Endothelial cell of umbilical vein (primary cell): Measurements from ENCODE around the gene MYO1B. TPM values are rescaled to one million over a fixed set of nuclear protein-coding genes. Genes with fewer than 3 reads are reported as not detected.

Source experiments
- BruUV-seq: library from RNA; stranded (reverse); fragments of 400-500 nt; replicated peaks from 2 replicates; lab custom pipeline; 2021; lab: Mats Ljungman, UMichigan
- CTCF ChIA-PET: fragments of 300-600, 350-600 bp; sonication (Branson Sonifier 250); formaldehyde crosslinking; loops from one replicate; lab custom pipeline; 2021; ENCODE audit warnings: antibody characterized with exemption, inconsistent platforms; lab: Charles Lee
- POLR2A ChIA-PET: fragments of 300-600, 350-600 bp; sonication (Branson Sonifier 250); formaldehyde crosslinking; loops from one replicate; lab custom pipeline; 2021; ENCODE audit warnings: antibody characterized with exemption, inconsistent platforms; lab: Charles Lee
- DNase-seq: peaks from one replicate; pipeline ENCODE4 v3.0.0-alpha.2; 2011; ENCODE audit warnings: low read depth, low spot score
- FAIRE-seq: peaks from 2 replicates; lab custom pipeline; 2011; peaks lifted over from hg19 to GRCh38; lab: Jason Lieb, UNC
- H2AFZ ChIP-seq: 2 replicates; pipeline ENCODE4 v1.6.0; 2012; ENCODE audit warnings: low read depth, low read length, control low read depth, inconsistent platforms
- H3K27ac ChIP-seq: 2 replicates; pipeline ENCODE4 v1.5.1; 2011; ENCODE audit warnings: low read depth, mild to moderate bottlenecking, control low read depth, low read length, moderate library complexity; ENCODE audit not compliant: insufficient read depth
- H3K27me3 ChIP-seq, 2 experiments: 2 replicates each; pipeline versions ENCODE4 v1.6.0 to v1.6.1; 2011; ENCODE audit warnings: low read length in 2 of 2, mixed read lengths in 1 of 2; ENCODE audit not compliant: control insufficient read depth in 2 of 2, insufficient read depth in 2 of 2
- H3K36me3 ChIP-seq, 2 experiments: 2 replicates in 1 of 2; 3 replicates in 1 of 2; pipeline ENCODE4 v1.5.1; 2011; ENCODE audit warnings: low read length in 2 of 2, mild to moderate bottlenecking in 1 of 2, moderate library complexity in 1 of 2; ENCODE audit not compliant: control insufficient read depth in 2 of 2, insufficient read depth in 2 of 2; ENCODE audit errors: extremely low read depth in 1 of 2
- H3K4me1 ChIP-seq: 3 replicates; pipeline ENCODE4 v1.5.1; 2011; ENCODE audit warnings: mild to moderate bottlenecking, low read length; ENCODE audit not compliant: control insufficient read depth, insufficient read depth; ENCODE audit errors: extremely low read depth
- H3K4me2 ChIP-seq: 2 replicates; pipeline ENCODE4 v1.6.1; 2011; ENCODE audit warnings: low read length, control low read depth, mixed read lengths; ENCODE audit not compliant: insufficient read depth
- H3K4me3 ChIP-seq, 3 experiments: fragments of 200-600 bp in 1 of 3; sonication (generic), shearing (Covaris generic) in 1 of 3; replicated peaks in 1 of 3; 2 replicates each; pipeline ENCODE4 v1.5.1; 2011 to 2016; ENCODE audit warnings: control low read depth in 3 of 3, low read length in 3 of 3, mild to moderate bottlenecking in 2 of 3, inconsistent platforms in 1 of 3, low read depth in 1 of 3, moderate library complexity in 1 of 3; ENCODE audit not compliant: insufficient read depth in 1 of 3
- H3K79me2 ChIP-seq: 2 replicates; pipeline ENCODE4 v1.6.0; 2012; ENCODE audit warnings: low read length, inconsistent platforms; ENCODE audit not compliant: control insufficient read depth, insufficient read depth
- H3K9ac ChIP-seq: replicated peaks from 2 replicates; pipeline ENCODE3; 2011; ENCODE audit warnings: low read length, control low read depth; ENCODE audit not compliant: insufficient read depth; ENCODE audit errors: extremely low read depth
- H3K9me1 ChIP-seq: replicated peaks from 3 replicates; pipeline ENCODE4 v1.6.0; 2011; ENCODE audit warnings: mild to moderate bottlenecking, low read length; ENCODE audit not compliant: control insufficient read depth, insufficient read depth; ENCODE audit errors: extremely low read depth
- H3K9me3 ChIP-seq: replicated peaks from 2 replicates; pipeline ENCODE4 v1.5.1; 2012; ENCODE audit warnings: low read length, inconsistent platforms; ENCODE audit not compliant: control insufficient read depth, insufficient read depth
- H4K20me1 ChIP-seq: replicated peaks from 2 replicates; pipeline ENCODE3; 2011; ENCODE audit warnings: mild to moderate bottlenecking, low read length; ENCODE audit not compliant: control insufficient read depth, insufficient read depth; ENCODE audit errors: extremely low read depth
- EZH2 ChIP-seq: IDR thresholded peaks from 2 replicates; pipeline ENCODE4 v1.6.1; 2012; ENCODE audit warnings: borderline replicate concordance, low read depth, mild to moderate bottlenecking, moderate library complexity, low read length, inconsistent platforms; ENCODE audit not compliant: severe bottlenecking
- FOS ChIP-seq: IDR thresholded peaks from 2 replicates; pipeline ENCODE4 v1.6.1; 2011; ENCODE audit warnings: mild to moderate bottlenecking, low read length, moderate library complexity, borderline replicate concordance; ENCODE audit not compliant: insufficient read depth
- GATA2 ChIP-seq: IDR thresholded peaks from 2 replicates; pipeline ENCODE4 v1.7.0; 2011; ENCODE audit warnings: low read depth, mild to moderate bottlenecking, moderate library complexity, mixed read lengths, low read length; ENCODE audit not compliant: insufficient read length, insufficient read depth
- JUN ChIP-seq: IDR thresholded peaks from 2 replicates; pipeline ENCODE4 v1.6.1; 2011; ENCODE audit warnings: borderline replicate concordance, low read depth; ENCODE audit not compliant: insufficient read length, insufficient read depth
- MYC ChIP-seq: IDR thresholded peaks from one replicate; pipeline ENCODE4 v1.6.1; 2011; ENCODE audit warnings: mild to moderate bottlenecking, low read depth, low read length
- POLR2A ChIP-seq: IDR thresholded peaks from 2 replicates; pipeline ENCODE4 v1.6.1; 2012; ENCODE audit warnings: low read depth, mild to moderate bottlenecking, control low read depth, low read length
- POLR2AphosphoS5 ChIP-seq: IDR thresholded peaks from 2 replicates; pipeline ENCODE4 v1.6.1; 2012; ENCODE audit warnings: low read depth, mild to moderate bottlenecking, control low read depth, low read length, moderate library complexity; ENCODE audit not compliant: insufficient read depth
- dilution Hi-C: fragments of 300-500 bp; cut with MboI; formaldehyde crosslinking; loops from one replicate; pipeline ENCODE4 v1.15.0; 2019; ENCODE audit warnings: low sequenced_read_pairs; ENCODE audit not compliant: extremely low pct_ligation_motif_present
- intact Hi-C: fragments of 100-400 bp; cut with micrococcal nuclease; formaldehyde crosslinking; loops from one replicate; pipeline ENCODE4 v1.10.0; 2022
- polyA plus RNA-seq, 4 experiments: library from polyadenylated mRNA; depleted of rRNA in 3 of 4; stranded (reverse) in 3 of 4; unstranded in 1 of 4; fragments of >200 nt; gene quantifications; 2 replicates each; pipeline versions ENCODE4 v1.2.1 to v1.2.3, GENCODE V29; 2011 to 2012; ENCODE audit warnings: missing spikeins in 1 of 4
- total RNA-seq: library from RNA; stranded (reverse); gene quantifications from 2 replicates; pipeline ENCODE4 v1.2.3, GENCODE V29; 2021
- TF ChIP-seq, protein P1 (sequence below), 2 donors: IDR thresholded peaks; 1 replicate in 1 of 2; 2 replicates in 1 of 2; pipeline ENCODE4 v1.5.1; 2011; ENCODE audit warnings: low read length in 2 of 2, mild to moderate bottlenecking in 2 of 2, moderate library complexity in 2 of 2, control low read depth in 1 of 2, inconsistent platforms in 1 of 2, low read depth in 1 of 2; ENCODE audit not compliant: insufficient read depth in 1 of 2; ENCODE audit errors: extremely low read depth in 1 of 2
- TF ChIP-seq, protein P2 (sequence below): IDR thresholded peaks from 2 replicates; pipeline ENCODE4 v1.6.1; 2011; ENCODE audit not compliant: insufficient read depth, insufficient read length

MYO1B gene
- total and polyA plus RNA-seq, 2 donors (not counting 3 experiments of a cell fraction or from before 2014, with no cell fraction given) = 8.7 to 51.1 TPM

DNA sequence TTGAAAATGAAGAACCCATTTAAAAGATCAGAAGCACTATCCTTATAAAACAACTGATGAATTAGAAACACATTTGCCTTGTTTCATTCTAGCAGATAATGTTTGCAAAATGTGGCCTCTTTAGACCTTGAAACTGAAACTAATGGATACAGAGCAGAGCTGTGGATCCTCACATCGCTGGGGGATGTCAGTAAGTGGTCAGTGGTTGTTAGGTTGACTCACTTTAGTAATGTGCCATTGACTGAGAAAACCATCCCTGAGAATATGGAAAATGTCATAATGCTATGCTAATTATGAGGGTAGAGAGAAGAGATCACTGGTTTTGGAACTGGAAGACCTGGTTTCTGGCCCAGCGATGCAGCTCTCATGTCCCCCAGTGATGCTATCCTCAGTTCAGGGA lies 176.7 kb downstream of the MYO1B start:
- H3K27ac ChIP-seq = no peak overlapping the region
- no peak for DNase-seq
- H4K20me1 ChIP-seq = no peaks in the 10 kb centered on the region
- H3K9me1 ChIP-seq = no peaks in the 10 kb centered on the region
- H3K9me3 ChIP-seq = no peaks in the 10 kb centered on the region
- POLR2A ChIA-PET = no interaction called here
- dilution Hi-C loops (no loop called here), intact Hi-C loops (no loop called here)
- no peak overlapping the region for H3K9ac ChIP-seq
- no peak overlapping the region for H3K4me3 ChIP-seq
- no TSS peak for BruUV-seq
- no peak for TF ChIP-seq GATA2
- TF ChIP-seq POLR2AphosphoS5 = no peak
- TF ChIP-seq, protein P1, sequence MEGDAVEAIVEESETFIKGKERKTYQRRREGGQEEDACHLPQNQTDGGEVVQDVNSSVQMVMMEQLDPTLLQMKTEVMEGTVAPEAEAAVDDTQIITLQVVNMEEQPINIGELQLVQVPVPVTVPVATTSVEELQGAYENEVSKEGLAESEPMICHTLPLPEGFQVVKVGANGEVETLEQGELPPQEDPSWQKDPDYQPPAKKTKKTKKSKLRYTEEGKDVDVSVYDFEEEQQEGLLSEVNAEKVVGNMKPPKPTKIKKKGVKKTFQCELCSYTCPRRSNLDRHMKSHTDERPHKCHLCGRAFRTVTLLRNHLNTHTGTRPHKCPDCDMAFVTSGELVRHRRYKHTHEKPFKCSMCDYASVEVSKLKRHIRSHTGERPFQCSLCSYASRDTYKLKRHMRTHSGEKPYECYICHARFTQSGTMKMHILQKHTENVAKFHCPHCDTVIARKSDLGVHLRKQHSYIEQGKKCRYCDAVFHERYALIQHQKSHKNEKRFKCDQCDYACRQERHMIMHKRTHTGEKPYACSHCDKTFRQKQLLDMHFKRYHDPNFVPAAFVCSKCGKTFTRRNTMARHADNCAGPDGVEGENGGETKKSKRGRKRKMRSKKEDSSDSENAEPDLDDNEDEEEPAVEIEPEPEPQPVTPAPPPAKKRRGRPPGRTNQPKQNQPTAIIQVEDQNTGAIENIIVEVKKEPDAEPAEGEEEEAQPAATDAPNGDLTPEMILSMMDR (IDR thresholded peaks at IDR 0.05; ENCODE audit: extremely low read depth in 1 of 2, insufficient read depth in 1 of 2, low read depth in 1 of 2, low read length in 2 of 2) = no peak
- no peak for TF ChIP-seq EZH2
- no peak for TF ChIP-seq MYC
- no peak for TF ChIP-seq FOS
- TF ChIP-seq POLR2A = no peak
- TF ChIP-seq, protein P2, sequence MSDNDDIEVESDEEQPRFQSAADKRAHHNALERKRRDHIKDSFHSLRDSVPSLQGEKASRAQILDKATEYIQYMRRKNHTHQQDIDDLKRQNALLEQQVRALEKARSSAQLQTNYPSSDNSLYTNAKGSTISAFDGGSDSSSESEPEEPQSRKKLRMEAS = no peak
- no peak for TF ChIP-seq JUN
- H2AFZ ChIP-seq = no peak overlapping the region
- no peaks in the 10 kb centered on the region for H3K79me2 ChIP-seq
- H3K4me1 ChIP-seq = no peaks in the 10 kb centered on the region
- FAIRE-seq = no peak
- H3K36me3 ChIP-seq = no peaks in the 10 kb centered on the region
- no peaks in the 10 kb centered on the region for H3K27me3 ChIP-seq
- no peak overlapping the region for H3K4me2 ChIP-seq
- CTCF ChIA-PET = interaction anchor here (1.0 kb wide), 1 partner anchor 257 kb away, joined by 3 read pairs; no protein-coding TSS in a partner anchor
